GM19467 (cell line): ENCODE results near the gene NOM1.

ENCODE experiments used
- ATAC-seq: cut with Tn5 transposase; IDR thresholded peaks from one replicate; pipeline ENCODE4 v1.9.1; 2021; ENCODE audit warnings: mild to moderate bottlenecking, moderate library complexity; ENCODE audit not compliant: unreplicated experiment

NOM1 gene

DNA sequence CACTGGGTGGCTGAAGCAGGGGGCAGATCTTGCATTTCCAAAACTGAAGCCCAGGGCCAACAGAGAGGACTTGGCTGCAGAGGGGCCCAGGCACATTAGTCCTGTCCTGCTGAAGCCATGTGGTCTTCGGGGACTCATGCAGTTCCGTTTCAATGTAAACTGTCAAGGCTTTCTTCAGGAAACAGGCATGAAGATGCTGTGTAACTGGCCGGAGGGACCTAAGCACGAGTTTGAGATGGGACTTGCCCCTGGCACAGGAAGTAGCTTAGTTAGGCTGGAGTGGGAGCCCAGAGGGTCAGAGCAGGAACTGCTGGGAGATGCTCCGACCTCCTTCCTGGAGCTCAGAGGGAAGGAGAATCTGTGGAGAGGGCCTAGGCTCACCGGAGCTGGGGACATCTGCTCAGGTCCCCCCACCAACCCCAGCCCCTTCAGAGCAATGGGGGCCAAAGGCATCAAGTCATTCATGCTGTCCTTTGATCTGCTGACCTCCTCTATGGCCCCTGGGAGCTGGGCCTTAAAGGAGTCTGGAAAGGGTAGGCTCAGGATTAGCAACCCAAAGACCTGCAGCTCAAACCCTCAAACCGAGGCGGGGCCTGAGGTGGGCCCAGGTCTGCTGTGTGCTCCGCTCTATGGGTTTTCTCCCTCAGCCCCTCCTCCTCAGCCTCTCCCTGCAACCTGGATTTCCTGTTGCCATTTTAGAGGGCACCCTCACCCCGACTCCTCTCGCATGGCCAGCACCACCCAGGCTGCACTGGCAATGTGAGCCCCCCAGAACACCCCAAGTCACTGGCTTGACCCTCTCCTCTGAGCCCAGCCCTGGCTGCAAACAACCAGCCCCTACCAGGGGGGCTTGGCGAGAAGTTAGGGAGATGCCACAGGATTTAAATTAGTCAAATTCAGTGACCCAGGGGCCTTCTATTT lies 65.4 kb downstream of the NOM1 start:
- no peak for ATAC-seq

DNA sequence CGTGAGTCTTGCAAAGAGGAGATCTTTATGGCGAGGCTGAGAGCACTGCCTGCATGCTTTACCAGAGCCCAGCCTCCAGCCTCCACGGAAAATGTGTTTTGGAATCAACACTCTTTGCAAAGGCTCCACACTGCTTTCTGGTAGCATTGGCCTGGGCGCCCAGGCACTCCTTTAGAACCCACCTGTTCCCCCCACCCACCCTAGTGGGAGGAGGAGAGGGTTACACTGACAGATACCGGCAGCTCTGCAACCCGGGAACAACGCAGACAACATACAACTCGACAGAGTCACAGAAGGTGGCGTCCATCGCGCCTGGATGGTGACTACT lies 66.5 kb downstream of the NOM1 start:
- peak; percentile 14 for ATAC-seq

DNA sequence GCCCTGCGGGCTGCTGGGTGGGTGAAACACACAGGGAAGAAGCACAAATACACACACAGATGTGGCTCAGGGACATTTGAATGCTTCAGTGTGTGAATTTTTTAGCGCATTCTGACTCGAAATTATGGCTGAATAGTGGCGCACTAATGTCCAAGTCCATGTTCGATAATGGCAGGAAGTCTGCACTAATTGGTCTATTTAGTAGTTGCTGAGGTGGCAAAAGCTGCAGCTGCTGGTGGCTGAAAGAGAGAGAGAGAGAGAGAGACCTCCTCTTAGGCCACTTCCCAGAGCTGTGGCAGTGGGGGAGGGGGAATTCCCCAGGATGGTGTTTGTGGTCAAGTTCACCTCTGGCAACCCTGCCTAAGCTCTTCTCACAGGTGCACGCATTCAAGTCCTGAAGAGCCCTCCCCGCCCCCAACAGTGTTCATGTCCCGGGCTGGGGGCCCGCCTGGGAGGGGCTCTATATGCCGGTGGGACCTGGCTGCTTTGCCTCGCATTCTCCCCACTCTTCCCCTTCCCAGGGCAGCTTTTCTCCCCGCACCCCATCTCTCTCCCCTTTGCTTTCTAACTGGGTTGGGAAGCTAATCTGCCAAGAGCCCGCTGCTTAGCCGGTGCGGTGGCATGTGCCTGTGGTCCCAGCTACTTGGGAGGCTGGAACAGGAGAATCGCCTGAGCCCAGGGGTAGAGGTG lies 67.0 kb downstream of the NOM1 start:
- peak; percentile 61 for ATAC-seq

GRCh38 chr7:157017149-157017548 lies 67.6 kb downstream of the NOM1 start:
- ATAC-seq = no peak

DNA sequence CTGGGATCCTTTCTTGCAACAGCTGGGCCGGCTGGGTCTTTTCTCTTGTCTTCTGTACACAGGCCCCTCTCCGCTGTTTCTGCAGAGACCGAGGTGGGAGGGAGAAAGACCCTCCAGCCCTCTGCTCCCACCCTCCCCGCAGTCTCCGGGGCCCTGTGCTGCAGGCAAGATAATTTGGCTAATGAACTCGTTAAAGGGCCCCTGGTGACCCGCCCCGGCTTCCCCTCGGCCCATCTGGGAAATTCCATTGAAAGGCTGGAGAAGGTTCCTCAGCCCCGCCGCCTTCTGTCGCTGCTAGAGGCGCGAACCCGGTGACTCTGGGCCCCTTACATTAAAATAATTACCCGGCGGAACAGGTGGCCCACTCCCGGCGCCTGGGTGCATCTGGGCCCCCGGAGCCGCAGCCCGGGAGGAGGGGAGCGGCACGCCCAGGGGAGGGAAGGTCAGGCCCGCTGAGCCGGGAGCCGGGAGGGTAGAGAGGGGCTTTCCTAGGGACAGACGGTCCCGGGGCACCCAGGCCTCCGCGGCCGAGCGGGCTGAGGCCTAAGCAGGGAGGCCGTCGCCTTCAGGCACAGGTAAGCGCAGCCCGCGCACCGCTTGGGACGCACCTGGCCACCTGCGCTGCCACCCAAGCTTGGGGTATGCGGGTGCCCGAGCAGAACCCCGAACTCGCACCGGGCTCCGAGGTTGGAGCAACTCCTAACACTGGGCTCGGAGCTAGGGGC lies 68.3 kb downstream of the NOM1 start:
- no peak for ATAC-seq

GRCh38 chr7:157018328-157018996 lies 69.0 kb downstream of the NOM1 start:
- ATAC-seq = no peak

DNA sequence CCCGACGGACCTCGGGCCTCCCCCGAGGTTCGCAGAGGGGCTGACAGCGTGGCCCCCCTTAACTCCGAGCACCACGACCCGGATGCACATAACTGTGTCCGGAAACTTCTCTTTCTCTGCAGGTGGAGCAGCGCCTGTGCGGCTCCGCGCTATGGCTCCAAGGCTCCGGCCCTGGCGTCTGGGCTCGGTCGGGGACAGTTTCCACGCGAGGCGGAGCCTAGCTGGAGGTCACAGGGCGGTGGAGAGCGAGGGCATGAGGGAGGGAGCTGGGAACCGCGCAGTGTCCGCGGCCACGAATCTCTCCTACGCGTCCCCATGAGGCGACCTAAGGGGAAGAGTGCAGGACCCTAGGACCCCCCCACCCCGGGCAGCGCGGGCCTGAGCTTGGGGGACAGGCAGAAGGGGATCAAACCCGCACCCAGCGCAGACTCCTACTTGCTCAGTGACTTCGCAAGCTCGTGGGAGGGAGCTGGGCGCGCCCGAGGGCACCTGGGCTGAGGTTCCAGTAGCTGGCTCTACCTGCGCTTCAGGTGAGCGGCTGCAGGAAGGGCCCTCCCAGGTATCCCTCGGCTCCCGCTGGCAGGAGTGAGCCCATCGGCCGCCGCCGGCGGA lies 69.6 kb downstream of the NOM1 start:
- ATAC-seq = no peak

- no peak for ATAC-seq
Measured at GRCh38 chr7:157019718-157020451, 70.4 kb downstream of the NOM1 start.

DNA sequence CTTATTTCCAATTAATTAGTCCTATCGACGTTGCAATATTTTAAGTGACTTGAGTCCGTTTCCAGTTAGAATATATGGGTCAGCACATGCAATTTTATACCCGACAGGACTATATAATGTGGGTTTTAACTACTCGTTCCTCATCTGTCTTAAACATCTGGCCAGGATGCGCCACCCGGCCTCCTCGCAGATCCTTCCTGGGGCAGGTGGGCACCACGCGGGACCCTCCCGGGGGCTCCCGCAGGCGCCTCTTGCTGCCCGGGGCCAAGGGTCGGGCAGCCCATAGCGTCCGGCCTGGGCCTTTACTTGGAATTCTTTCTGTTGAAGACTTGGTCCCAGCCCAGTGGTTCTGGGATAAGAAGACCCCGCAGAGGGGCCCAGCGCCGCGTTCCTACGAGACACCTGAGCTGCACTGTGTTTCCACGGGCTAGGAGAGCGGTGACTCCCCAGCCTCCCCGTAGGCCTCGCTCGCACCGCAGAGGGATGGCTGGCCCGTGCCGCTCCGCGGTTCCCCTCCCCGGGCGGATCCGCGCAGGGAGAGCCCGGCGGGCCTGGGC lies 71.1 kb downstream of the NOM1 start:
- ATAC-seq = no peak

DNA sequence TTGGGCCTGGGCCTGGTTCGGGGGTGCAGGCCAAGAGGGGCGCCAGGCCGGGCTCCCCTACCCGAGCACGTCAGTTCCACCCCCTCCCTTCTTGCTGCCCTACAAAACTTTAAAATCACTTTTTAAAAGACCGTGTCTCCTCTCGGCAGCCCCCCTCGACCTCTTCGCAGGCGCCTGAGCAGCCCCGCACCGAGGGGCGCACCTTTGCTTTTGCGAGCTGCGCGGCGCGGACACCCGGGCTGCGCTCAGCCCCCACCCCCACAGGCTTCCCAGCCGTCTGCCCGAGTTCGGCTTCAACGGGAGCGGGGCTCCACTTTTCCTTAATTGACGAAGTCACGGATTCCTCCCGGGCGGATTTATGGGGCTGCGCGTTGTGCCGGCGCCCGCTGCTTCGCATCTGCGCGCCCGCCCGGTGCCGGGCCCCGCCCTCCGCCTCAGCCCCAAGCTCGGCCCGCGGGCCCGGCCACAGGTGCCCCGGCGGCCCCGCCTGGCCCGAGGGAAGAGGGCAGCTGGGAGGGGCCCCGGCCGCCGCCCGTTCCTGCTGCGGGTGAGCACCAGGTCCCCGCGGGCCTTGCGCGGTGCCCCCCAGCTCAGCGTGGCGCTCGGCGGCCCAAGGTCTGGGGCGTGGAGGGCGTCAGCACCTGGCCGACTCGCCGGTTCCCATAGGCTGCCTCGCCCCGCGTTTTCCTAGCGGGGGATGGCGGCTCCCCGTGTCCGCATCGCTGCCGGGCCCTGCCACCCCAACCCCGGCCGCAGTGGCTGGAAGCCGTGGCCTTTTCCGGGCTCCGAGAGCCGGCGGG lies 71.8 kb downstream of the NOM1 start:
- no peak for ATAC-seq

- no peak for ATAC-seq
Measured at GRCh38 chr7:157021871-157022680, 72.6 kb downstream of the NOM1 start.
